GM13976 (cell line): ENCODE results near the gene F8A1.
"Not testable (repeated sequence)": the region's sequence is repeated elsewhere in the genome, so short reads cannot be mapped to it uniquely, and the experiment has no call there.

Source experiments
- DNase-seq: peaks from one replicate; pipeline ENCODE4 v3.0.0; 2012; ENCODE audit warnings: low spot score
- CTCF ChIP-seq: IDR thresholded peaks from 2 replicates; pipeline ENCODE4 v1.5.1; 2012; ENCODE audit warnings: borderline replicate concordance, mild to moderate bottlenecking; ENCODE audit not compliant: insufficient read depth; ENCODE audit errors: extremely low read depth, missing control alignments, control extremely low read depth
- in situ Hi-C: fragments of 300-500 bp; cut with MboI; formaldehyde crosslinking; loops from one replicate; pipeline ENCODE4 v1.12.0; 2022; ENCODE audit warnings: low sequenced_read_pairs, mixed read lengths, inconsistent platforms; ENCODE audit not compliant: unreplicated experiment

The F8A1 gene

GRCh38 chrX:154886069-154886788, at the start of gene F8A1:
F8A1 (plus strand) TSS chrX:154886355; CDS start chrX:154886375, 20 bp downstream.
- in situ Hi-C loops, DNase-seq: not testable (repeated sequence)

GRCh38 chrX:154840856-154841255, 45.3 kb upstream of the F8A1 start:
- in situ Hi-C loops: loop anchor here (25.0 kb wide), 1 partner anchor 254 kb away; the partner anchor contains the start of gene CTAG1A
- peak; percentile 45 for DNase-seq
- peak; percentile 17 for TF ChIP-seq CTCF

- in situ Hi-C loops: no loop called here
- no peak for DNase-seq
- no peak for TF ChIP-seq CTCF
Measured at GRCh38 chrX:154850957-154851611, 35.1 kb upstream of the F8A1 start.

GRCh38 chrX:154855256-154855655, 30.9 kb upstream of the F8A1 start:
- in situ Hi-C loops: no loop called here
- no peak for DNase-seq
- no peak for TF ChIP-seq CTCF

- in situ Hi-C loops, DNase-seq: not testable (repeated sequence)
Measured at GRCh38 chrX:154868522-154868921, 17.6 kb upstream of the F8A1 start.

- no peak for TF ChIP-seq CTCF
- in situ Hi-C loops: no loop called here
- DNase-seq: no peak
Measured at GRCh38 chrX:154873329-154873728, 12.8 kb upstream of the F8A1 start.

GRCh38 chrX:154884069-154884468, 2.1 kb upstream of the F8A1 start:
- in situ Hi-C loops, DNase-seq: not testable (repeated sequence)

GRCh38 chrX:154885057-154885456, 1.1 kb upstream of the F8A1 start:
- DNase-seq, in situ Hi-C loops: not testable (repeated sequence)

GRCh38 chrX:154885549-154885948, 606 bp upstream of the F8A1 start:
- in situ Hi-C loops, DNase-seq: not testable (repeated sequence)

GRCh38 chrX:154886789-154887221, 650 bp downstream of the F8A1 start:
- DNase-seq, in situ Hi-C loops: not testable (repeated sequence)
